ENCODE data around the gene FRAT2.

GRCh38 chr10:97383159-97383558 is 48.6 kb upstream of the FRAT2 start:
- TF ChIP-seq CTCF (IDR thresholded peaks at IDR 0.05; ENCODE audit: low read length) (no peak), EZH2 (IDR thresholded peaks at IDR 0.05; ENCODE audit: borderline replicate concordance, low read length) (no peak)
